ENCODE measurements around the gene FCER2.

Gene FCER2

GRCh38 chr19:7710616-7711015 is 8.7 kb upstream of the FCER2 start:
- H3K36me3 ChIP-seq (ENCODE audit: insufficient read depth, low read length): no peaks in the 10 kb centered on the region
- no peaks in the 10 kb centered on the region for H3K4me1 ChIP-seq (ENCODE audit: insufficient read depth, low read length)
- no peak overlapping the region for H3K27ac ChIP-seq (ENCODE audit: low read depth, low read length)
- no peak overlapping the region for H3K9ac ChIP-seq (ENCODE audit: low read depth, low read length)
- no peak overlapping the region for H3K4me3 ChIP-seq (ENCODE audit: low read length)
- 77% methylated on average over 5 of the region's 5 CpGs for WGBS
- no peaks in the 10 kb centered on the region for H3K27me3 ChIP-seq (ENCODE audit: insufficient read depth, low read length)
- H3K9me3 ChIP-seq (ENCODE audit: insufficient read depth, low read depth, low read length): no peaks in the 10 kb centered on the region

- no peaks in the 10 kb centered on the region for H3K4me1 ChIP-seq (ENCODE audit: insufficient read depth, low read length)
- no peak overlapping the region for H3K9ac ChIP-seq (ENCODE audit: low read depth, low read length)
- no peak overlapping the region for H3K27ac ChIP-seq (ENCODE audit: low read depth, low read length)
- H3K36me3 ChIP-seq (ENCODE audit: insufficient read depth, low read length): no peaks in the 10 kb centered on the region
- no peaks in the 10 kb centered on the region for H3K27me3 ChIP-seq (ENCODE audit: insufficient read depth, low read length)
- 82% methylated on average over 10 of the region's 10 CpGs for WGBS
- H3K9me3 ChIP-seq (ENCODE audit: insufficient read depth, low read depth, low read length): no peaks in the 10 kb centered on the region
- no peak overlapping the region for H3K4me3 ChIP-seq (ENCODE audit: low read length)
Measured at GRCh38 chr19:7709932-7710460, 8.1 kb upstream of the FCER2 start.

GRCh38 chr19:7706955-7707456 is 5.1 kb upstream of the FCER2 start:
- Histone ChIP-seq H3K9me3 (ENCODE audit: insufficient read depth, low read depth, low read length) (no peaks in the 10 kb centered on the region), H3K4me3 (ENCODE audit: low read length) (no peak overlapping the region), H3K9ac (ENCODE audit: low read depth, low read length) (no peak overlapping the region), H3K4me1 (ENCODE audit: insufficient read depth, low read length) (no peaks in the 10 kb centered on the region), H3K27me3 (ENCODE audit: insufficient read depth, low read length) (no peaks in the 10 kb centered on the region), H3K27ac (ENCODE audit: low read depth, low read length) (no peak overlapping the region), H3K36me3 (ENCODE audit: insufficient read depth, low read length) (no peaks in the 10 kb centered on the region)
- WGBS: 88% methylated on average over 8 of the region's 8 CpGs

- WGBS: 83% methylated on average over 14 of the region's 14 CpGs
- Histone ChIP-seq H3K27ac (ENCODE audit: low read depth, low read length) (no peak overlapping the region), H3K9ac (ENCODE audit: low read depth, low read length) (no peak overlapping the region), H3K4me1 (ENCODE audit: insufficient read depth, low read length) (no peaks in the 10 kb centered on the region), H3K36me3 (ENCODE audit: insufficient read depth, low read length) (no peaks in the 10 kb centered on the region), H3K27me3 (ENCODE audit: insufficient read depth, low read length) (no peaks in the 10 kb centered on the region), H3K9me3 (ENCODE audit: insufficient read depth, low read depth, low read length) (no peaks in the 10 kb centered on the region), H3K4me3 (ENCODE audit: low read length) (no peak overlapping the region)
Measured at GRCh38 chr19:7706188-7706954, 4.4 kb upstream of the FCER2 start.

GRCh38 chr19:7705387-7706187 is 3.7 kb upstream of the FCER2 start:
- H3K36me3 ChIP-seq (ENCODE audit: insufficient read depth, low read length): no peaks in the 10 kb centered on the region
- H3K9me3 ChIP-seq (ENCODE audit: insufficient read depth, low read depth, low read length): no peaks in the 10 kb centered on the region
- H3K27ac ChIP-seq (ENCODE audit: low read depth, low read length): no peak overlapping the region
- WGBS: 83% methylated on average over 21 of the region's 24 CpGs
- H3K27me3 ChIP-seq (ENCODE audit: insufficient read depth, low read length): no peaks in the 10 kb centered on the region
- no peaks in the 10 kb centered on the region for H3K4me1 ChIP-seq (ENCODE audit: insufficient read depth, low read length)
- H3K4me3 ChIP-seq (ENCODE audit: low read length): no peak overlapping the region
- H3K9ac ChIP-seq (ENCODE audit: low read depth, low read length): no peak overlapping the region

- no peaks in the 10 kb centered on the region for H3K4me1 ChIP-seq (ENCODE audit: insufficient read depth, low read length)
- no peak overlapping the region for H3K9ac ChIP-seq (ENCODE audit: low read depth, low read length)
- no peaks in the 10 kb centered on the region for H3K9me3 ChIP-seq (ENCODE audit: insufficient read depth, low read depth, low read length)
- no peaks in the 10 kb centered on the region for H3K36me3 ChIP-seq (ENCODE audit: insufficient read depth, low read length)
- H3K27me3 ChIP-seq (ENCODE audit: insufficient read depth, low read length): no peaks in the 10 kb centered on the region
- WGBS: 80% methylated on average over 6 of the region's 6 CpGs
- H3K4me3 ChIP-seq (ENCODE audit: low read length): no peak overlapping the region
- H3K27ac ChIP-seq (ENCODE audit: low read depth, low read length): no peak overlapping the region
Measured at GRCh38 chr19:7704280-7705060, 2.5 kb upstream of the FCER2 start.

GRCh38 chr19:7703332-7703731 is 1.4 kb upstream of the FCER2 start:
- no peak overlapping the region for H3K4me3 ChIP-seq (ENCODE audit: low read length)
- no peaks in the 10 kb centered on the region for H3K36me3 ChIP-seq (ENCODE audit: insufficient read depth, low read length)
- H3K9me3 ChIP-seq (ENCODE audit: insufficient read depth, low read depth, low read length): no peaks in the 10 kb centered on the region
- no peak overlapping the region for H3K27ac ChIP-seq (ENCODE audit: low read depth, low read length)
- H3K27me3 ChIP-seq (ENCODE audit: insufficient read depth, low read length): no peaks in the 10 kb centered on the region
- no peaks in the 10 kb centered on the region for H3K4me1 ChIP-seq (ENCODE audit: insufficient read depth, low read length)
- H3K9ac ChIP-seq (ENCODE audit: low read depth, low read length): no peak overlapping the region
- WGBS: 78% methylated on average over 8 of the region's 8 CpGs

- Histone ChIP-seq H3K4me3 (ENCODE audit: low read length) (no peak overlapping the region), H3K27me3 (ENCODE audit: insufficient read depth, low read length) (no peaks in the 10 kb centered on the region), H3K4me1 (ENCODE audit: insufficient read depth, low read length) (no peaks in the 10 kb centered on the region), H3K9ac (ENCODE audit: low read depth, low read length) (no peak overlapping the region), H3K36me3 (ENCODE audit: insufficient read depth, low read length) (no peaks in the 10 kb centered on the region), H3K9me3 (ENCODE audit: insufficient read depth, low read depth, low read length) (no peaks in the 10 kb centered on the region), H3K27ac (ENCODE audit: low read depth, low read length) (no peak overlapping the region)
- WGBS: 93% methylated on average over 12 of the region's 12 CpGs
Measured at GRCh38 chr19:7701049-7701653, 780 bp downstream of the FCER2 start.

GRCh38 chr19:7699417-7700401 is 2.2 kb downstream of the FCER2 start:
- Histone ChIP-seq H3K36me3 (ENCODE audit: insufficient read depth, low read length) (no peaks in the 10 kb centered on the region), H3K9me3 (ENCODE audit: insufficient read depth, low read depth, low read length) (no peaks in the 10 kb centered on the region), H3K4me1 (ENCODE audit: insufficient read depth, low read length) (no peaks in the 10 kb centered on the region), H3K9ac (ENCODE audit: low read depth, low read length) (no peak overlapping the region), H3K27me3 (ENCODE audit: insufficient read depth, low read length) (no peaks in the 10 kb centered on the region), H3K4me3 (ENCODE audit: low read length) (no peak overlapping the region), H3K27ac (ENCODE audit: low read depth, low read length) (no peak overlapping the region)
- WGBS: 80% methylated on average over 14 of the region's 15 CpGs

GRCh38 chr19:7699003-7699402 is 2.9 kb downstream of the FCER2 start:
- no peak overlapping the region for H3K27ac ChIP-seq (ENCODE audit: low read depth, low read length)
- H3K9ac ChIP-seq (ENCODE audit: low read depth, low read length): no peak overlapping the region
- no peaks in the 10 kb centered on the region for H3K27me3 ChIP-seq (ENCODE audit: insufficient read depth, low read length)
- 53% methylated on average over 2 of the region's 2 CpGs for WGBS
- no peaks in the 10 kb centered on the region for H3K4me1 ChIP-seq (ENCODE audit: insufficient read depth, low read length)
- H3K4me3 ChIP-seq (ENCODE audit: low read length): no peak overlapping the region
- H3K9me3 ChIP-seq (ENCODE audit: insufficient read depth, low read depth, low read length): no peaks in the 10 kb centered on the region
- no peaks in the 10 kb centered on the region for H3K36me3 ChIP-seq (ENCODE audit: insufficient read depth, low read length)
